HEK293 (cell line): Measurements from ENCODE around the gene TUBB2A.
"Not testable (repeated sequence)": the region's sequence is repeated elsewhere in the genome, so short reads cannot be mapped to it uniquely, and the experiment has no call there.

Source experiments
- KLF16 ChIP-seq: fragments of 450-650 bp; formaldehyde crosslinking; IDR thresholded peaks from 2 replicates; pipeline ENCODE4 v1.5.1; 2017; ENCODE audit warnings: missing biosample characterization, missing genetic modification characterization
- SCRT2 ChIP-seq: fragments of 450-650 bp; formaldehyde crosslinking; IDR thresholded peaks from 2 replicates; pipeline ENCODE4 v1.5.1; 2016; ENCODE audit warnings: missing biosample characterization, missing genetic modification characterization
- ZBTB8A ChIP-seq: fragments of 450-650 bp; formaldehyde crosslinking; IDR thresholded peaks from 2 replicates; pipeline ENCODE4 v1.5.1; 2016; ENCODE audit warnings: missing biosample characterization, missing genetic modification characterization
- ZNF2 ChIP-seq: fragments of 450-650 bp; formaldehyde crosslinking; IDR thresholded peaks from 2 replicates; pipeline ENCODE4 v1.5.1; 2016; ENCODE audit warnings: missing biosample characterization, missing genetic modification characterization
- ZNF302 ChIP-seq: fragments of 450-650 bp; formaldehyde crosslinking; IDR thresholded peaks from 2 replicates; pipeline ENCODE4 v1.5.1; 2016; ENCODE audit warnings: missing biosample characterization, missing genetic modification characterization, low read depth
- ZNF324 ChIP-seq: fragments of 450-650 bp; formaldehyde crosslinking; IDR thresholded peaks from 2 replicates; pipeline ENCODE4 v1.5.1; 2016; ENCODE audit warnings: missing biosample characterization, missing genetic modification characterization
- ZNF549 ChIP-seq: fragments of 450-650 bp; IDR thresholded peaks from 2 replicates; pipeline ENCODE4 v1.5.1; 2018; ENCODE audit warnings: missing biosample characterization, missing genetic modification characterization, mild to moderate bottlenecking, inconsistent platforms, moderate library complexity
- ZNF580 ChIP-seq: fragments of 450-650 bp; formaldehyde crosslinking; IDR thresholded peaks from 2 replicates; pipeline ENCODE4 v1.5.1; 2016; ENCODE audit warnings: missing biosample characterization, missing genetic modification characterization
- ZNF785 ChIP-seq: fragments of 450-650 bp; formaldehyde crosslinking; IDR thresholded peaks from 2 replicates; pipeline ENCODE4 v1.5.1; 2016; ENCODE audit warnings: missing biosample characterization, missing genetic modification characterization
- TF ChIP-seq, protein P1 (sequence below): fragments of 450-650 bp; formaldehyde crosslinking; IDR thresholded peaks from 2 replicates; pipeline ENCODE4 v1.5.1; 2016; ENCODE audit warnings: missing biosample characterization, missing genetic modification characterization
- TF ChIP-seq, protein P2 (sequence below): fragments of 450-650 bp; formaldehyde crosslinking; optimal IDR thresholded peaks from 2 replicates; pipeline ENCODE3; 2016; ENCODE audit warnings: missing biosample characterization, mild to moderate bottlenecking, missing genetic modification characterization

- TF ChIP-seq, protein P1, sequence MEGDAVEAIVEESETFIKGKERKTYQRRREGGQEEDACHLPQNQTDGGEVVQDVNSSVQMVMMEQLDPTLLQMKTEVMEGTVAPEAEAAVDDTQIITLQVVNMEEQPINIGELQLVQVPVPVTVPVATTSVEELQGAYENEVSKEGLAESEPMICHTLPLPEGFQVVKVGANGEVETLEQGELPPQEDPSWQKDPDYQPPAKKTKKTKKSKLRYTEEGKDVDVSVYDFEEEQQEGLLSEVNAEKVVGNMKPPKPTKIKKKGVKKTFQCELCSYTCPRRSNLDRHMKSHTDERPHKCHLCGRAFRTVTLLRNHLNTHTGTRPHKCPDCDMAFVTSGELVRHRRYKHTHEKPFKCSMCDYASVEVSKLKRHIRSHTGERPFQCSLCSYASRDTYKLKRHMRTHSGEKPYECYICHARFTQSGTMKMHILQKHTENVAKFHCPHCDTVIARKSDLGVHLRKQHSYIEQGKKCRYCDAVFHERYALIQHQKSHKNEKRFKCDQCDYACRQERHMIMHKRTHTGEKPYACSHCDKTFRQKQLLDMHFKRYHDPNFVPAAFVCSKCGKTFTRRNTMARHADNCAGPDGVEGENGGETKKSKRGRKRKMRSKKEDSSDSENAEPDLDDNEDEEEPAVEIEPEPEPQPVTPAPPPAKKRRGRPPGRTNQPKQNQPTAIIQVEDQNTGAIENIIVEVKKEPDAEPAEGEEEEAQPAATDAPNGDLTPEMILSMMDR (tag by site-specific recombination): not testable (repeated sequence)
- not testable (repeated sequence) for TF ChIP-seq ZNF324, ZNF549, ZBTB8A, ZNF302, KLF16, SCRT2, ZNF785, ZNF580, ZNF2 (tag by site-specific recombination)
- TF ChIP-seq, protein P2, sequence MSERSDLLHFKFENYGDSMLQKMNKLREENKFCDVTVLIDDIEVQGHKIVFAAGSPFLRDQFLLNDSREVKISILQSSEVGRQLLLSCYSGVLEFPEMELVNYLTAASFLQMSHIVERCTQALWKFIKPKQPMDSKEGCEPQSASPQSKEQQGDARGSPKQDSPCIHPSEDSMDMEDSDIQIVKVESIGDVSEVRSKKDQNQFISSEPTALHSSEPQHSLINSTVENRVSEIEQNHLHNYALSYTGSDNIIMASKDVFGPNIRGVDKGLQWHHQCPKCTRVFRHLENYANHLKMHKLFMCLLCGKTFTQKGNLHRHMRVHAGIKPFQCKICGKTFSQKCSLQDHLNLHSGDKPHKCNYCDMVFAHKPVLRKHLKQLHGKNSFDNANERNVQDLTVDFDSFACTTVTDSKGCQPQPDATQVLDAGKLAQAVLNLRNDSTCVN (tag by site-specific recombination): not testable (repeated sequence)
These were observed 13.3 kb upstream of the TUBB2A start for GRCh38 chr6:3170676-3171075.
